GM19043 (cell line): ENCODE data around the gene UBIAD1.

ENCODE experiments used
- ATAC-seq: cut with Tn5 transposase; IDR thresholded peaks from one replicate; pipeline ENCODE4 v1.9.1; 2021; ENCODE audit warnings: low read depth; ENCODE audit not compliant: unreplicated experiment

Gene UBIAD1

GRCh38 chr1:11308699-11309224, 35.8 kb downstream of the UBIAD1 start:
- no peak for ATAC-seq

- ATAC-seq: no peak
These were observed 36.4 kb downstream of the UBIAD1 start for GRCh38 chr1:11309385-11309784.

- ATAC-seq: no peak
These were observed 39.1 kb downstream of the UBIAD1 start for GRCh38 chr1:11311816-11312755.

- ATAC-seq: no peak
These were observed 42.0 kb downstream of the UBIAD1 start for GRCh38 chr1:11314959-11315358.

- ATAC-seq: no peak
These were observed 43.7 kb downstream of the UBIAD1 start for GRCh38 chr1:11316701-11317100.

- ATAC-seq: no peak
These were observed 46.0 kb downstream of the UBIAD1 start for GRCh38 chr1:11318982-11319381.

- ATAC-seq: no peak
These were observed 47.3 kb downstream of the UBIAD1 start for GRCh38 chr1:11320153-11320936.

GRCh38 chr1:11321656-11322491, 48.9 kb downstream of the UBIAD1 start:
- ATAC-seq: no peak

GRCh38 chr1:11324567-11325165, 51.7 kb downstream of the UBIAD1 start:
- no peak for ATAC-seq

- ATAC-seq: no peak
These were observed 53.1 kb downstream of the UBIAD1 start for GRCh38 chr1:11326070-11326469.

GRCh38 chr1:11328444-11328843, 55.4 kb downstream of the UBIAD1 start:
- no peak for ATAC-seq

GRCh38 chr1:11330411-11330810, 57.4 kb downstream of the UBIAD1 start:
- ATAC-seq: no peak

GRCh38 chr1:11331036-11331944, 58.3 kb downstream of the UBIAD1 start:
- no peak for ATAC-seq

- ATAC-seq: no peak
These were observed 59.0 kb downstream of the UBIAD1 start for GRCh38 chr1:11331945-11332546.

- no peak for ATAC-seq
These were observed 60.6 kb downstream of the UBIAD1 start for GRCh38 chr1:11333631-11334030.

- ATAC-seq: no peak
These were observed 61.3 kb downstream of the UBIAD1 start for GRCh38 chr1:11334261-11334804.

- no peak for ATAC-seq
These were observed 61.8 kb downstream of the UBIAD1 start for GRCh38 chr1:11334821-11335220.

- peak; percentile 75 for ATAC-seq
These were observed 62.5 kb downstream of the UBIAD1 start for GRCh38 chr1:11335417-11336056.
